Stimulated activated CD8-positive, alpha-beta memory T cell treated with anti-CD3 and anti-CD28 coated beads, Interleukin-4, amount 100 ng/mL, for 48 hours (primary cell): ENCODE measurements around the gene RAB40B.

ENCODE experiments used
- DNase-seq: peaks from one replicate; pipeline ENCODE4 v3.0.0-alpha.2; 2020

RAB40B gene

GRCh38 chr17:82611140-82612058, 87.1 kb downstream of the RAB40B start:
- DNase-seq: no peak

- no peak for DNase-seq
These were observed 88.8 kb downstream of the RAB40B start for GRCh38 chr17:82609655-82610054.

- DNase-seq: no peak
These were observed 89.7 kb downstream of the RAB40B start for GRCh38 chr17:82608816-82609215.

- no peak for DNase-seq
These were observed 92.4 kb downstream of the RAB40B start for GRCh38 chr17:82605939-82606600.
